Activated T-cell treated with anti-CD3 and anti-CD28 coated beads, Interleukin-2, amount 50 U/mL, for 4 hours (primary cell): Measurements from ENCODE around the gene FGF14. TPM values are rescaled to one million over a fixed set of nuclear protein-coding genes. Genes with fewer than 3 reads are reported as not detected.

Source experiments
- ATAC-seq, 2 donors: fragments of 200-7000 bp; cut with Tn5 transposase; one replicate each; pipeline ENCODE4 v1.10.0; 2021
- DNase-seq: peaks from one replicate; pipeline ENCODE4 v3.0.0-alpha.2; 2020
- H3K27me3 Mint-ChIP-seq: one replicate; pipeline ENCODE4 v1.8.0; 2021; ENCODE audit warnings: low read depth, mixed read lengths
- H3K36me3 Mint-ChIP-seq: one replicate; pipeline ENCODE4 v1.8.0; 2022; ENCODE audit warnings: mixed read lengths; ENCODE audit not compliant: insufficient read depth
- H3K4me1 Mint-ChIP-seq: one replicate; pipeline ENCODE4 v1.8.0; 2021; ENCODE audit warnings: low read depth, mixed read lengths
- H3K4me3 Mint-ChIP-seq: one replicate; pipeline ENCODE4 v1.8.0; 2021; ENCODE audit warnings: mild to moderate bottlenecking, moderate library complexity, mixed read lengths
- H3K9me3 Mint-ChIP-seq: one replicate; pipeline ENCODE4 v1.8.0; 2021; ENCODE audit warnings: mixed read lengths
- total RNA-seq, 3 donors: library from RNA; stranded (reverse); gene quantifications; one replicate each; pipeline ENCODE4 v1.2.1, GENCODE V29; 2021

The FGF14 gene
- total RNA-seq, 3 donors from 2014 or later, result not detected

GRCh38 chr13:101673360-101674105 is 728.3 kb downstream of the FGF14 start:
- Mint-ChIP-seq H3K4me3 (no peak overlapping the region), H3K36me3 (no peaks in the 10 kb centered on the region), H3K9me3 (peaks cover 4% of the 10 kb centered on the region), H3K4me1 (no peaks in the 10 kb centered on the region), H3K27me3 (peaks cover 3% of the 10 kb centered on the region)
- no peak for DNase-seq
- ATAC-seq, result no peak

DNA sequence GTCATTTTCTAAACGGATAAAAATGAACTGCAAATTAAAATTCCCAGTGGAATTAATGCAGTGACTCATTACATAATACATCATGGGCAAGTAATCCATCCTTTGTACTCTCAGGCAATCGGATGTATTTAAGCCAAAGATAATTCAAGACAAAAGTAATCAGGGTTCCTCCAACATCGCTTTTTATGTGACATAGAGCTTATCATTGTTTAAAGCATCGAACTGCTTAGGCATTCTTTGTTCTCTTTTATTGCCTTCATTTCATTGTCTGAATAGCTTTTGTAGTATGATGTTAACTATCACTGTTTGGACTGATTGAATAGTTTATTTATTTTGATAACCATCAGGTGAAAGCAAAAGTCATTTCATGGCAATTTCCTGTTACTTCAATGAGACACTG is 740.0 kb downstream of the FGF14 start:
- ATAC-seq (no peak), DNase-seq (no peak)
- H3K36me3 Mint-ChIP-seq, result no peaks in the 10 kb centered on the region
- no peaks in the 10 kb centered on the region for H3K4me1 Mint-ChIP-seq
- H3K27me3 Mint-ChIP-seq, result peaks cover 5% of the 10 kb centered on the region
- no peaks in the 10 kb centered on the region for H3K9me3 Mint-ChIP-seq
- no peak overlapping the region for H3K4me3 Mint-ChIP-seq

Other genes starting within 250 kb of the FGF14 start
- gene TPP2, start 194.9 kb upstream of the FGF14 start, total RNA-seq, result 10 to 100 TPM; 57.7 to 62.0 (median 58.6) TPM